GM18508 (cell line): ENCODE data around the gene IQCE.
"Not testable (repeated sequence)": the region's sequence is repeated elsewhere in the genome, so short reads cannot be mapped to it uniquely, and the experiment has no call there.

Source experiments
- ATAC-seq: cut with Tn5 transposase; IDR thresholded peaks from one replicate; pipeline ENCODE4 v1.9.1; 2021; ENCODE audit warnings: moderate number of reproducible peaks; ENCODE audit not compliant: insufficient read depth, unreplicated experiment

The IQCE gene

GRCh38 chr7:2596464-2597272 lies 37.9 kb downstream of the IQCE start:
- ATAC-seq, result no peak

- no peak for ATAC-seq
Observed at GRCh38 chr7:2597273-2597640, 38.5 kb downstream of the IQCE start.

GRCh38 chr7:2598154-2598823 lies 39.5 kb downstream of the IQCE start:
- ATAC-seq, result no peak

GRCh38 chr7:2601065-2601464 lies 42.3 kb downstream of the IQCE start:
- ATAC-seq, result no peak

GRCh38 chr7:2601907-2602306 lies 43.1 kb downstream of the IQCE start:
- no peak for ATAC-seq

GRCh38 chr7:2602406-2603043 lies 43.7 kb downstream of the IQCE start:
- ATAC-seq, result no peak

- no peak for ATAC-seq
Observed at GRCh38 chr7:2603044-2603965, 44.5 kb downstream of the IQCE start.

- ATAC-seq, result no peak
Observed at GRCh38 chr7:2604608-2605174, 45.9 kb downstream of the IQCE start.

- ATAC-seq, result no peak
Observed at GRCh38 chr7:2605608-2606538, 47.1 kb downstream of the IQCE start.

- ATAC-seq, result no peak
Observed at GRCh38 chr7:2606539-2606936, 47.8 kb downstream of the IQCE start.

- no peak for ATAC-seq
Observed at GRCh38 chr7:2607122-2607922, 48.5 kb downstream of the IQCE start.

- no peak for ATAC-seq
Observed at GRCh38 chr7:2607923-2608904, 49.4 kb downstream of the IQCE start.

- no peak for ATAC-seq
Observed at GRCh38 chr7:2608921-2609411, 50.2 kb downstream of the IQCE start.

GRCh38 chr7:2609646-2610045 lies 50.9 kb downstream of the IQCE start:
- ATAC-seq, result not testable (repeated sequence)

- ATAC-seq, result no peak
Observed at GRCh38 chr7:2610466-2610865, 51.7 kb downstream of the IQCE start.

GRCh38 chr7:2610898-2611297 lies 52.1 kb downstream of the IQCE start:
- no peak for ATAC-seq

- ATAC-seq, result no peak
Observed at GRCh38 chr7:2611401-2611800, 52.6 kb downstream of the IQCE start.
